Tibial nerve (tissue), 4 donors: ENCODE data around the gene UBE2G2. TPM values are rescaled to one million over a fixed set of nuclear protein-coding genes. Genes with fewer than 3 reads are reported as not detected.
A peak's percentile ranks its signal among the peaks of the same experiment; 100 is the strongest.

ENCODE experiments used
- DNase-seq, 2 donors: peaks; one replicate each; pipeline ENCODE4 v3.0.0-alpha.2; 2019; ENCODE audit warnings: low spot score in 2 of 2
- H3K27ac ChIP-seq, 4 donors: fragments of 200-600 bp; sonication (generic) in 3 of 4; one replicate each; pipeline ENCODE4 v1.5.1; 2017 to 2019; ENCODE audit warnings: mild to moderate bottlenecking in 1 of 4
- H3K27me3 ChIP-seq, 2 donors: fragments of 200-600 bp; sonication (generic) in 1 of 2; one replicate each; pipeline versions ENCODE4 v1.5.1 to v1.6.0; 2017 to 2019
- H3K36me3 ChIP-seq, 3 donors: fragments of 200-600 bp; sonication (generic); one replicate each; pipeline ENCODE4 v1.5.1; 2018 to 2019
- H3K4me1 ChIP-seq, 4 donors: fragments of 200-600 bp; sonication (generic) in 3 of 4; one replicate each; pipeline ENCODE4 v1.5.1; 2017 to 2019
- H3K4me3 ChIP-seq, 4 donors: fragments of 200-600 bp; sonication (generic) in 3 of 4; one replicate each; pipeline ENCODE4 v1.5.1; 2017 to 2019; ENCODE audit warnings: mild to moderate bottlenecking in 1 of 4, moderate library complexity in 1 of 4
- H3K9me3 ChIP-seq, 4 donors: fragments of 200-600 bp; sonication (generic) in 3 of 4; one replicate each; pipeline ENCODE4 v1.5.1; 2017 to 2019
- EP300 ChIP-seq, 2 donors: sonication (generic); formaldehyde crosslinking; IDR thresholded peaks; one replicate each; pipeline ENCODE4 v1.6.1; 2017; ENCODE audit warnings: antibody characterized with exemption in 2 of 2, mild to moderate bottlenecking in 1 of 2
- POLR2A ChIP-seq, 2 donors: fragments of 450-650 bp; IDR thresholded peaks; one replicate each; pipeline ENCODE4 v1.6.1; 2017; ENCODE audit warnings: antibody characterized with exemption in 2 of 2, mild to moderate bottlenecking in 2 of 2, moderate library complexity in 2 of 2
- WGBS, 2 donors: methylation state at CpG; one replicate each; pipeline ENCODE4 v1.1.5; 2018; 5-methylcytosine and 5-hydroxymethylcytosine counted together
- total RNA-seq, 4 donors: library from RNA; depleted of rRNA; stranded (reverse); fragments of >200 nt; gene quantifications; one replicate each; pipeline ENCODE4 v1.1.0, GENCODE V29; 2016
- TF ChIP-seq, protein P1 (sequence below), 5 experiments: fragments of 200-600 bp in 3 of 5; fragments of 450-650 bp in 2 of 5; sonication (generic) in 3 of 5; IDR thresholded peaks; one replicate each; pipeline ENCODE4 v1.5.1; 2016 to 2019; ENCODE audit warnings: antibody characterized with exemption in 5 of 5, mild to moderate bottlenecking in 3 of 5, moderate library complexity in 2 of 5

The UBE2G2 gene
- total RNA-seq, 4 donors from 2014 or later = 89.4 to 165 (median 99.3) TPM

DNA sequence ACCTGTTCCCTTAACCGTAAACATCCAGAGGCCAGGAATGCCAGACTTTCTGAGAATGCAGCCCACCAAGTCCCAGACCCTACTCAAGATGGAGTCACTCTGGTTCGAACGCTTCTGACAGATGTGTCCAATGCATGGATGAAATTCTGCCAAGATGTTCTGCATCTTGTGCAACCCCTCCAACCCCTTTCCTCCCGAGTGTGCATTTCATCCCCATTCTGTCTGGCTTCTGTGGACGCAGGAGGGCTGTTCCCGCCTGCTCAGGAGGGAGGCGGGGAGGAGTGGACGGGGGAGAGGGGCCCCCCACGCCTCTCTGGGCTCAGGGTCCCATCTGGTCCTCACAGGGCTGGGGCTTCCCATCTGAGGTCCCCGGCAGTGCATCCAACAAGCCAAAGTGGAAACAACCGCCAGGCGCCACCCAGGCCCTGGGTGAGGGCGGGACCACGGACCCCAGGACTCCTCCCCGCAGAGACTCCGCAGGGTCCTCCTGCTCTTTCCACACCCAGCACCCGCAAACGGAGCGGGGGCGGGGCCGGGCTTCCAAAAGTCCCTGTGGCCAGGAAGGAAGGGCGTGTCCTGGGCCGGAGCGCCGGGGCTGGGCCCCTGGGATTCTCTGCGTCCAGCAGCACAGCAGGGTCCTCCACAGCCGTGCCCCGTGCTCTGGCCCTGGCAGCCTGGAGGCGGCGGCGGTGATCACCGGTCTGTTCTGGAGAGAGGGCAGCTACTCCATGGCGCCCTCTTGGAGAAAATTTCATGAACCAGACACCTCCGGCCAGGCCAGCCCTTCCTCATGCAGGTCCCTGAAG is 44.0 kb upstream of the UBE2G2 start:
- 6 to 12% methylated on average over 10 to 31 of the region's 34 CpGs for WGBS, 2 donors
- TF ChIP-seq POLR2A (IDR thresholded peaks at IDR 0.05) = no peak
- TF ChIP-seq, protein P1, sequence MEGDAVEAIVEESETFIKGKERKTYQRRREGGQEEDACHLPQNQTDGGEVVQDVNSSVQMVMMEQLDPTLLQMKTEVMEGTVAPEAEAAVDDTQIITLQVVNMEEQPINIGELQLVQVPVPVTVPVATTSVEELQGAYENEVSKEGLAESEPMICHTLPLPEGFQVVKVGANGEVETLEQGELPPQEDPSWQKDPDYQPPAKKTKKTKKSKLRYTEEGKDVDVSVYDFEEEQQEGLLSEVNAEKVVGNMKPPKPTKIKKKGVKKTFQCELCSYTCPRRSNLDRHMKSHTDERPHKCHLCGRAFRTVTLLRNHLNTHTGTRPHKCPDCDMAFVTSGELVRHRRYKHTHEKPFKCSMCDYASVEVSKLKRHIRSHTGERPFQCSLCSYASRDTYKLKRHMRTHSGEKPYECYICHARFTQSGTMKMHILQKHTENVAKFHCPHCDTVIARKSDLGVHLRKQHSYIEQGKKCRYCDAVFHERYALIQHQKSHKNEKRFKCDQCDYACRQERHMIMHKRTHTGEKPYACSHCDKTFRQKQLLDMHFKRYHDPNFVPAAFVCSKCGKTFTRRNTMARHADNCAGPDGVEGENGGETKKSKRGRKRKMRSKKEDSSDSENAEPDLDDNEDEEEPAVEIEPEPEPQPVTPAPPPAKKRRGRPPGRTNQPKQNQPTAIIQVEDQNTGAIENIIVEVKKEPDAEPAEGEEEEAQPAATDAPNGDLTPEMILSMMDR (IDR thresholded peaks at IDR 0.05) = peak in 2 of 5 experiments; percentile 14 to 35

DNA sequence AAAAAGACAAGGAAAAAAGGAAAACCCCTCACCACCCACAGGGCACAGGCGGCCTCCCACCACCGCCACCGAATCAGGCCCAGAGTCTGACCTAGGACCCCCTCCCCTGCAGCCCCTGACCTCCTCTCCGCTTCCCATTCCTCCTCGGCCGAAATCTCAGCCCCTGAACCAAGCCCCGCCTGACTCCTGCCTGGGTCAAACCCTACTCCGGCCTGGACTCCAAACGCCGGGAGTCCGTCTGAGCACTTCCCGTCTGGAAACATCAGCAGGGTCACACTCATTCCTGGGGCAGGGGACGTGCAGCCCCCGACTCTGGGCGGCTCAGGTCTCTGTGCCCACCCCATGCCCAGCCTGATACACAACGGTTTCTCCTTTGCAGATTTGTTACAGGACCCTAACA is 42.6 kb upstream of the UBE2G2 start:
- Histone ChIP-seq H3K36me3 (peaks cover 0 to 9% (median 0%) of the 10 kb centered on the region in 3 donors), H3K4me3 (no peak overlapping the region), H3K9me3 (no peaks in the 10 kb centered on the region), H3K27ac (no peak overlapping the region), H3K4me1 (peaks cover 0 to 21% (median 17%) of the 10 kb centered on the region in 4 donors), H3K27me3 (peaks cover 0 to 13% of the 10 kb centered on the region in 2 donors)
- WGBS, 2 donors = 42 to 44% methylated on average over 16 of the region's 16 CpGs
- DNase-seq = no peak
- TF ChIP-seq, protein P1 (IDR thresholded peaks at IDR 0.05) = no peak
- no peak for TF ChIP-seq POLR2A (IDR thresholded peaks at IDR 0.05)
- TF ChIP-seq EP300 (IDR thresholded peaks at IDR 0.05) = no peak

More for the DNA sequence above, 44.0 kb upstream of the UBE2G2 start:
- peak; percentile 21 to 30 for DNase-seq
- H3K9me3 ChIP-seq = no peaks in the 10 kb centered on the region
- H3K4me1 ChIP-seq = peaks cover 0 to 21% (median 17%) of the 10 kb centered on the region in 4 donors
- peaks cover 3 to 23% (median 7%) of the 10 kb centered on the region in 3 donors for H3K36me3 ChIP-seq
- H3K27ac ChIP-seq = peak overlapping the region in 3 of 4 donors; percentile 18 to 52 (median 46)
- peak overlapping the region; percentile 20 to 45 (median 34) for H3K4me3 ChIP-seq
- H3K27me3 ChIP-seq = peaks cover 0 to 13% of the 10 kb centered on the region in 2 donors

DNA sequence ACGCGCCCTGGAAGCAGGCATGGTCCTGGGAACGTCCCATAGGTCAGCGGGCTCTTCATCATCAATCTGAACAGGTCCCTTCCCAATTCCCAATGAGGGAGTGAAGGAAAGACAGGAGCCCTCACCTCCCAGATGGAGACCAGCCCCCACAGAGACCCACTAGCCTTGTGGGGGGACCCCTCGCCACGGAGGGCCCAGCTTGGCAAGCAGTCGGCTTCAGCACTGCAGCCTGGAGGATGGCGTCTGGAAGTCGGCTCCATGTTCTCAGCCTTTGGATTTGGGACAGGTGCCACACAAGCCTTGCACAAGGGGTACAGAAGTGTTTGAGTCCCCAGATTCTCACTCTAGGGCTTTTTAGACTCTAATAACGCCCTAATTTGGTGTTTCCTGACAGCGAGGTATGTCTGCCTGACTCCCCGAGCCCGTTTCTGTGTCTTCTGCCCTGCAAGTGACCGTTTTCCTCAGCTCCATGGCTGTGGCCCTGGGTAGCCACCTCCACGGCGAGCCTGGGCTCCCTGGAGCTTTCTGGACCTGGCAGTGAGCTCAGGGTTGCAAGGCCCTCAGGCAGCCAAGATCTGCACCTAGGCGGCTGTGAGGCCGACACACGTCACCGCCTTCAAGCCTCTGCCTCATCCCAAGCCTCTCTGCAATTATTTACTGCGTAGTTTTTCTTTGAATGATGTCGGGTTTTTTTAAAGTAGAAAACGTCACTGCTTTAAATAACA is 41.3 kb upstream of the UBE2G2 start:
- Histone ChIP-seq H3K27me3 (peaks cover 0 to 13% of the 10 kb centered on the region in 2 donors), H3K4me1 (peaks cover 0 to 21% (median 17%) of the 10 kb centered on the region in 4 donors), H3K4me3 (no peak overlapping the region), H3K36me3 (no peaks in the 10 kb centered on the region), H3K9me3 (no peaks in the 10 kb centered on the region), H3K27ac (no peak overlapping the region)
- 81 to 86% methylated on average over 22 to 23 of the region's 23 CpGs for WGBS, 2 donors
- no peak for TF ChIP-seq EP300 (IDR thresholded peaks at IDR 0.05)
- TF ChIP-seq POLR2A (IDR thresholded peaks at IDR 0.05) = no peak
- TF ChIP-seq, protein P1 (IDR thresholded peaks at IDR 0.05) = no peak
- DNase-seq = no peak

DNA sequence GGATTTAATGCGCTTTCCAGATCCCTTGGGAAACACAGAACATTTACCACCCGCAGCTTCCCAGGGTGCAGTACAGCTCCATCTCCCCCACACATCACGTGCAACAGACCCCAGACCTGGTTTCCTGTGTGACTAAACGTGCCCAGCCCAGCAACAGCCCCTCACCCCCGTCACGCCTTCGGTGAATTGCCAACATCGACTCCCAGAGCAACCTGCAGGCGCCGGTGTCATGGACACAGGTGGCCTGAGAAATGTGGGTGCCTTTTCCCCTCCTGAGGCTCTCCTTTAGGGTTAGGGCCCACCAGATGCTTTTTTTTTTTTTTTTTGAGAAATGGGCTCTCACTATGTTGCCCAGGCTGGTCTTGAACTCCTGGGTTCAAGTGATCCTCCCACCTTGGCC is 40.5 kb upstream of the UBE2G2 start:
- peaks cover 0 to 13% of the 10 kb centered on the region in 2 donors for H3K27me3 ChIP-seq
- TF ChIP-seq, protein P1 (IDR thresholded peaks at IDR 0.05) = no peak
- no peaks in the 10 kb centered on the region for H3K9me3 ChIP-seq
- H3K36me3 ChIP-seq = no peaks in the 10 kb centered on the region
- no peak overlapping the region for H3K4me3 ChIP-seq
- 80 to 82% methylated on average over 10 of the region's 10 CpGs for WGBS, 2 donors
- DNase-seq = no peak
- peaks cover 0 to 20% (median 17%) of the 10 kb centered on the region in 4 donors for H3K4me1 ChIP-seq
- H3K27ac ChIP-seq = no peak overlapping the region

DNA sequence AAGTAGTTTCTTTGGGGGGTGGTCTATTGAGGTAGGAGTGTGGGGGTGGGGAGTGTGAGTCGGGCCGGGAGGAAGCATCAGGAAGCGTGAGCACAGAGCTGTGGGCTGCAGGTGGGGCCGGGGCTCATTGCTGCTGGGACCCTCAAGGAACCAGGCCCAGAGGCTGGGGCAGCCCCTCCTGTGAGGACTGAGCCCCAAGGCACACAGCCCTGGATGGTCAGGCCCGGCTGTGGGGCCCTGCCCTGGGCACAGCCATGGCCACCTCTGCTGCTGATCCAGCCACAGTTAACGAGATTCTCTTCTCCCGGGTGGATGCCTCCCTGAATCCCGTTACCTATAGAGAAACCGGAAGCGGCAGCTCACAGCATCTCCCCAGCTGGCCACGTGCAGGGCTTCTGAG is 39.2 kb upstream of the UBE2G2 start:
- H3K9me3 ChIP-seq = no peaks in the 10 kb centered on the region
- no peak for DNase-seq
- H3K4me3 ChIP-seq = no peak overlapping the region
- TF ChIP-seq EP300 (IDR thresholded peaks at IDR 0.05) (no peak), POLR2A (IDR thresholded peaks at IDR 0.05) (no peak)
- TF ChIP-seq, protein P1 (IDR thresholded peaks at IDR 0.05) = no peak
- WGBS, 2 donors = 58 to 66% methylated on average over 4 to 11 of the region's 11 CpGs
- no peak overlapping the region for H3K27ac ChIP-seq
- peaks cover 0 to 13% of the 10 kb centered on the region in 2 donors for H3K27me3 ChIP-seq
- H3K4me1 ChIP-seq = peaks cover 0 to 11% (median 4%) of the 10 kb centered on the region in 4 donors
- no peaks in the 10 kb centered on the region for H3K36me3 ChIP-seq
